NB4 (cell line): ENCODE measurements around the gene SLC37A3.

Experiments used
- DNase-seq: peaks from one replicate; pipeline ENCODE4 v3.0.0; 2010; ENCODE audit warnings: low read depth
- H3K4me3 ChIP-seq: one replicate; pipeline ENCODE4 v1.5.1; 2011; ENCODE audit warnings: mild to moderate bottlenecking, low read depth, low read length, moderate library complexity
- MYC ChIP-seq: IDR thresholded peaks from 2 replicates; pipeline ENCODE4 v1.6.1; 2011; ENCODE audit warnings: low read depth, low read length
- POLR2A ChIP-seq: IDR thresholded peaks from 2 replicates; pipeline ENCODE4 v1.6.1; 2011; ENCODE audit warnings: mild to moderate bottlenecking; ENCODE audit not compliant: insufficient read length; ENCODE audit errors: extremely low read depth
- TF ChIP-seq, protein P1 (sequence below): IDR thresholded peaks from 2 replicates; pipeline ENCODE4 v1.6.1; 2011; ENCODE audit warnings: low read depth, low read length
- TF ChIP-seq, protein P2 (sequence below): IDR thresholded peaks from one replicate; pipeline ENCODE4 v1.5.1; 2012; ENCODE audit warnings: low read depth, low read length

SLC37A3 gene

DNA sequence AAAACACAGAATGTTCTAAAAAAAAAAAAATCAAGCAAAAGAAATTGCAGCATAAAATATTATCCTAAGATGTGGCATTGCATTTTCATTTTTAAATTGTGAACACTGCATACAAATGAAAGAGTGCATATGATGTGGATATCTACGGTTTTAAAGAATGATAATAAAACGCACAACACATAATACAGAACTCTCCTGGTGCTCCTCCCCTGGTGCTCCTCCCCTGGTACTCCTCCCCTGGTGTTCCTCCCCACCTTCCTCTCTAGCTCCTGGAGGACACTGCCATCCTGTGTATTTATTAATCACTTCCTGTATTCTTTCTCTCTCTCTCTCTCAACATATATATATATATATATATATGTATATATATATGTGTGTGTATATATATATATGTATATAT is 100.1 kb downstream of the SLC37A3 start:
- no peak overlapping the region for H3K4me3 ChIP-seq
- TF ChIP-seq POLR2A (no peak), MYC (no peak)
- TF ChIP-seq, protein P1, sequence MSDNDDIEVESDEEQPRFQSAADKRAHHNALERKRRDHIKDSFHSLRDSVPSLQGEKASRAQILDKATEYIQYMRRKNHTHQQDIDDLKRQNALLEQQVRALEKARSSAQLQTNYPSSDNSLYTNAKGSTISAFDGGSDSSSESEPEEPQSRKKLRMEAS = no peak
- TF ChIP-seq, protein P2, sequence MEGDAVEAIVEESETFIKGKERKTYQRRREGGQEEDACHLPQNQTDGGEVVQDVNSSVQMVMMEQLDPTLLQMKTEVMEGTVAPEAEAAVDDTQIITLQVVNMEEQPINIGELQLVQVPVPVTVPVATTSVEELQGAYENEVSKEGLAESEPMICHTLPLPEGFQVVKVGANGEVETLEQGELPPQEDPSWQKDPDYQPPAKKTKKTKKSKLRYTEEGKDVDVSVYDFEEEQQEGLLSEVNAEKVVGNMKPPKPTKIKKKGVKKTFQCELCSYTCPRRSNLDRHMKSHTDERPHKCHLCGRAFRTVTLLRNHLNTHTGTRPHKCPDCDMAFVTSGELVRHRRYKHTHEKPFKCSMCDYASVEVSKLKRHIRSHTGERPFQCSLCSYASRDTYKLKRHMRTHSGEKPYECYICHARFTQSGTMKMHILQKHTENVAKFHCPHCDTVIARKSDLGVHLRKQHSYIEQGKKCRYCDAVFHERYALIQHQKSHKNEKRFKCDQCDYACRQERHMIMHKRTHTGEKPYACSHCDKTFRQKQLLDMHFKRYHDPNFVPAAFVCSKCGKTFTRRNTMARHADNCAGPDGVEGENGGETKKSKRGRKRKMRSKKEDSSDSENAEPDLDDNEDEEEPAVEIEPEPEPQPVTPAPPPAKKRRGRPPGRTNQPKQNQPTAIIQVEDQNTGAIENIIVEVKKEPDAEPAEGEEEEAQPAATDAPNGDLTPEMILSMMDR = no peak
- DNase-seq = no peak

DNA sequence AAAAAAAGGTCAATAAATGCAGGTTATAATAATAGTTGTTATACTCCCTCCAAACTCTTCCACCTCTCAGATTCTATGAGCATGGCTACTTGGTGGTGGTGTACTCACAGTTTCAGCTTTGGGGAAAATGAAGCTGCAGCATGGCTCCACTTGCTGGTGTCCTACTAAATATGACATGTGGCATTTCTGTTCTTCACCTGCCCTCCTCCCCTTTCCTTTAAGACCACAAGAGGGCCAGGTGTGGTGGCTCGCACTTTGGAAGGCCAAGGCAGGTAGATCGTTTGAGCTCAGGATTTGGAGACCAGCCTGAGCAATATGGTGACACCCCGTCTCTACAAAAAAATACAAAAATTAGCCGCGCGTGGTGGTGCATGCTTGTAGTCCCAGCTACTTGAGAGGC is 101.1 kb downstream of the SLC37A3 start:
- no peak overlapping the region for H3K4me3 ChIP-seq
- no peak for DNase-seq
- TF ChIP-seq POLR2A (no peak), MYC (no peak)
- TF ChIP-seq, protein P1 = no peak
- TF ChIP-seq, protein P2 = no peak

- no peak for DNase-seq
- no peak overlapping the region for H3K4me3 ChIP-seq
- TF ChIP-seq MYC (no peak), POLR2A (no peak)
- TF ChIP-seq, protein P2 = no peak
- TF ChIP-seq, protein P1 = no peak
Observed at GRCh38 chr7:140295224-140295738, 103.0 kb downstream of the SLC37A3 start.

- peak; percentile 60 for DNase-seq
- no peak overlapping the region for H3K4me3 ChIP-seq
- TF ChIP-seq, protein P2 = no peak
- TF ChIP-seq, protein P1 = no peak
- no peak for TF ChIP-seq POLR2A
- TF ChIP-seq MYC = no peak
Observed at GRCh38 chr7:140294454-140294853, 103.9 kb downstream of the SLC37A3 start.

- TF ChIP-seq, protein P1 = no peak
- TF ChIP-seq MYC (no peak), POLR2A (no peak)
- TF ChIP-seq, protein P2 = no peak
- no peak for DNase-seq
- no peak overlapping the region for H3K4me3 ChIP-seq
Observed at GRCh38 chr7:140292438-140292837, 105.9 kb downstream of the SLC37A3 start.

DNA sequence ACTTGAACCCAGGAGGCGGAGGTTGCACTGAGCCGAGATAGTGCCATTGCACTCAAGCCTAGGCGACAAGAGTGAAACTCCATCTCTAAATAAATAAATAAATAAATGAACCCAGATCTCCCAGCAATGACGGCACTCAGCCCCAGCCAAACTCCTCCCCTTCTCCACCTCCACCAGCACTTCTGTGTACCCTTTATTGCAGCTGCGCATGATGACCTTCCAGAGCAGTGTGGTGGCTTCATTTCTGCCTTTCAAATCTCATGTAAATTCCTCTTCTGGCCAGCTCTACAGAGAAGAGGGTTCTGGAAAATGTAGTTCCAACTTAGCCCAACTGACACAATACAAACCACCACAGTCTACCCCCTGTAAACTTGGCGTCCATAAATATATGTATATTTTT is 108.5 kb downstream of the SLC37A3 start:
- no peak for TF ChIP-seq MYC
- TF ChIP-seq, protein P2 = no peak
- TF ChIP-seq POLR2A = no peak
- TF ChIP-seq, protein P1 = no peak
- H3K4me3 ChIP-seq = no peak overlapping the region
- no peak for DNase-seq
